Fibroblast of mammary gland (primary cell): ENCODE data around the gene CCDC137.

ENCODE experiments used
- DNase-seq: peaks from one replicate; pipeline ENCODE4 v3.0.0-alpha.2; 2010; ENCODE audit warnings: low read depth
- H3K4me3 ChIP-seq: 2 replicates; pipeline ENCODE4 v1.5.1; 2011; ENCODE audit warnings: low read depth, mild to moderate bottlenecking, low read length, moderate library complexity; ENCODE audit not compliant: control insufficient read depth
- TF ChIP-seq, protein P1 (sequence below): conservative IDR thresholded peaks from 2 replicates; pipeline ENCODE4 v1.5.1; 2011; ENCODE audit warnings: low read depth, low read length, inconsistent platforms; ENCODE audit not compliant: control insufficient read depth, insufficient read depth

The CCDC137 gene

GRCh38 chr17:81693509-81694210, 27.1 kb downstream of the CCDC137 start:
- no peak overlapping the region for H3K4me3 ChIP-seq
- DNase-seq = no peak
- TF ChIP-seq, protein P1, sequence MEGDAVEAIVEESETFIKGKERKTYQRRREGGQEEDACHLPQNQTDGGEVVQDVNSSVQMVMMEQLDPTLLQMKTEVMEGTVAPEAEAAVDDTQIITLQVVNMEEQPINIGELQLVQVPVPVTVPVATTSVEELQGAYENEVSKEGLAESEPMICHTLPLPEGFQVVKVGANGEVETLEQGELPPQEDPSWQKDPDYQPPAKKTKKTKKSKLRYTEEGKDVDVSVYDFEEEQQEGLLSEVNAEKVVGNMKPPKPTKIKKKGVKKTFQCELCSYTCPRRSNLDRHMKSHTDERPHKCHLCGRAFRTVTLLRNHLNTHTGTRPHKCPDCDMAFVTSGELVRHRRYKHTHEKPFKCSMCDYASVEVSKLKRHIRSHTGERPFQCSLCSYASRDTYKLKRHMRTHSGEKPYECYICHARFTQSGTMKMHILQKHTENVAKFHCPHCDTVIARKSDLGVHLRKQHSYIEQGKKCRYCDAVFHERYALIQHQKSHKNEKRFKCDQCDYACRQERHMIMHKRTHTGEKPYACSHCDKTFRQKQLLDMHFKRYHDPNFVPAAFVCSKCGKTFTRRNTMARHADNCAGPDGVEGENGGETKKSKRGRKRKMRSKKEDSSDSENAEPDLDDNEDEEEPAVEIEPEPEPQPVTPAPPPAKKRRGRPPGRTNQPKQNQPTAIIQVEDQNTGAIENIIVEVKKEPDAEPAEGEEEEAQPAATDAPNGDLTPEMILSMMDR = no peak

GRCh38 chr17:81694810-81695209, 28.3 kb downstream of the CCDC137 start:
- TF ChIP-seq, protein P1 = no peak
- no peak for DNase-seq
- H3K4me3 ChIP-seq = no peak overlapping the region

DNA sequence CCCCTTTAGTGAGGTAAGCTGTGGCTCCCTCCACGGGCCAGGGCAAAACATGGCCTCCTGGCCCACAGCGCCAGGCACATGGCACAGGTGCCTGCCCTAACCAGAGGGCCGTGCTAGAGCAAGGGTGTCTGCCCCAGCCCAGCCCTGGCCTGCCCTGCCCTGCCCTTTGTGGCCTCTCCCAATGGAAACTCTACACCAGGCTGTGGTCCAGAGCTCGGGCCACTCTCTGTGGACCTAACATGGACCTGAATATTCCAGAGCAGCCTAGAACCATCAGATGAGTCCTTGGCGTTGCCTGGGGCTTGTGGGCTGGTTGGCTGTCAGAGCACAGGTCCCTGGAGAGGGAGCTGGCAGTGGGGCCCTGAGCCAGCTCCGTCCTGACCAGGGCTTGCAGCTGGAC, 28.7 kb downstream of the CCDC137 start:
- DNase-seq = no peak
- TF ChIP-seq, protein P1 = no peak
- no peak overlapping the region for H3K4me3 ChIP-seq

- no peak for DNase-seq
- no peak overlapping the region for H3K4me3 ChIP-seq
- TF ChIP-seq, protein P1 = no peak
Observed at GRCh38 chr17:81695801-81696200, 29.3 kb downstream of the CCDC137 start.

DNA sequence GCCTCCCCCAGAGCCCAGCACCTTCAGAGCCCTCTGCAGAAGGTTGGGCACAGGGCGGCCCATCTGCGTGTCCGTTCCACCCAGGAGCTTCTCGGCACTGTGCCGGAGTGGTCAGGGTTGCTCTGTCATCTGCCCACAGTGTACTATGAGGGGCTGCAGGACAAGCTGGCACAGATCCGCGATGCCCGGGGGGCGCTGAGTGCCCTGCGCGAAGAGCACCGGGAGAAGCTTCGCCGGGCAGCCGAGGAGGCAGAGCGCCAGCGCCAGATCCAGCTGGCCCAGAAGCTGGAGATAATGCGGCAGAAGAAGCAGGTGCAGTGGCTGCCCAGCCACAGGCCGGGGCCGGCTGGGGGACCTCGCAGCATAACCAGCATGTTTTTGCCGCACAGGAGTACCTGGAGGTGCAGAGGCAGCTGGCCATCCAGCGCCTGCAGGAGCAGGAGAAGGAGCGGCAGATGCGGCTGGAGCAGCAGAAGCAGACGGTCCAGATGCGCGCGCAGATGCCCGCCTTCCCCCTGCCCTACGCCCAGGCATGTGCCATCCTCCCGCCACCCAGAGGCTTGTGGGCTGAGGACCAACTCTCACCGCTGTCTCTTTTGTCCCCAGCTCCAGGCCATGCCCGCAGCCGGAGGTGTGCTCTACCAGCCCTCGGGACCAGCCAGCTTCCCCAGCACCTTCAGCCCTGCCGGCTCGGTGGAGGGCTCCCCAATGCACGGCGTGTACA, 29.8 kb downstream of the CCDC137 start:
- no peak overlapping the region for H3K4me3 ChIP-seq
- DNase-seq = no peak
- TF ChIP-seq, protein P1 = no peak

GRCh38 chr17:81697261-81698044, 30.9 kb downstream of the CCDC137 start:
- TF ChIP-seq, protein P1 = no peak
- H3K4me3 ChIP-seq = no peak overlapping the region
- no peak for DNase-seq
